GM12878 (cell line): Measurements from ENCODE around the gene SEPSECS. TPM values are rescaled to one million over a fixed set of nuclear protein-coding genes. Genes with fewer than 3 reads are reported as not detected.

ENCODE experiments used
- ATAC-seq: fragments of 200-7000 bp; cut with Tn5 transposase; 3 replicates; pipeline ENCODE4 v1.9.1; 2020; ENCODE audit warnings: mild to moderate bottlenecking, moderate library complexity
- BruUV-seq: library from RNA; stranded (reverse); fragments of 400-500 nt; replicated peaks from 2 replicates; lab custom pipeline; 2021; lab: Mats Ljungman, UMichigan
- CTCF ChIA-PET: fragments of 300-600 bp; sonication (Branson Sonifier 250); formaldehyde crosslinking; extraction: SDS; loops from one replicate; lab custom pipeline; 2021; ENCODE audit warnings: inconsistent platforms; lab: Yijun Ruan, JAX
- POLR2A ChIA-PET: fragments of 350-600 bp; formaldehyde crosslinking; extraction: SDS; loops from one replicate; lab custom pipeline; 2021; ENCODE audit warnings: inconsistent platforms; lab: Charles Lee
- RAD21 ChIA-PET: fragments of 300-600 bp; sonication (Branson Sonifier 250); formaldehyde crosslinking; loops from one replicate; lab custom pipeline; 2023; ENCODE audit warnings: antibody characterized with exemption; ENCODE audit not compliant: unreplicated experiment; lab: Charles Lee
- SMC1A ChIA-PET: fragments of 300-600 bp; sonication (Branson Sonifier 250); formaldehyde crosslinking; loops from one replicate; lab custom pipeline; 2023; ENCODE audit not compliant: unreplicated experiment, uncharacterized antibody; lab: Charles Lee
- DNase-seq: peaks from one replicate; pipeline ENCODE4 v3.0.0-alpha.2; 2011; ENCODE audit warnings: low read depth, low spot score
- FAIRE-seq: peaks from 3 replicates; lab custom pipeline; 2011; peaks lifted over from hg19 to GRCh38; lab: Jason Lieb, UNC
- H2AFZ ChIP-seq: 2 replicates; pipeline ENCODE4 v1.6.0; 2011; ENCODE audit warnings: low read depth, low read length, control low read depth; ENCODE audit not compliant: control insufficient read depth
- H3K27ac ChIP-seq: 2 replicates; pipeline ENCODE4 v1.5.1; 2011; ENCODE audit warnings: control low read depth; ENCODE audit not compliant: control insufficient read depth, insufficient read depth
- H3K27me3 ChIP-seq, 2 experiments: replicated peaks in 1 of 2; 2 replicates each; pipeline versions ENCODE4 v1.6.0 to v1.6.1; 2011; ENCODE audit warnings: low read length in 1 of 2; ENCODE audit not compliant: control insufficient read depth in 2 of 2, insufficient read depth in 2 of 2
- H3K36me3 ChIP-seq, 2 experiments: 2 replicates each; pipeline ENCODE4 v1.5.1; 2011; ENCODE audit warnings: low read length in 1 of 2; ENCODE audit not compliant: control insufficient read depth in 2 of 2, insufficient read depth in 2 of 2
- H3K4me1 ChIP-seq: 2 replicates; pipeline ENCODE4 v1.6.1; 2011; ENCODE audit warnings: mild to moderate bottlenecking, low read length, moderate library complexity, mixed read lengths; ENCODE audit not compliant: control insufficient read depth, insufficient read depth
- H3K4me2 ChIP-seq: 2 replicates; pipeline ENCODE4 v1.6.0; 2011; ENCODE audit warnings: control low read depth; ENCODE audit not compliant: control insufficient read depth, insufficient read depth
- H3K4me3 ChIP-seq: fragments of 200-600 bp; sonication (generic); 2 replicates; pipeline ENCODE4 v1.5.1; 2016
- H3K79me2 ChIP-seq: 2 replicates; pipeline ENCODE4 v1.6.0; 2011; ENCODE audit warnings: low read length; ENCODE audit not compliant: control insufficient read depth, insufficient read depth
- H3K9ac ChIP-seq: 2 replicates; pipeline ENCODE4 v1.8.0; 2011; ENCODE audit warnings: low read length, control low read depth, mixed read lengths; ENCODE audit not compliant: control insufficient read depth, insufficient read depth
- H3K9me3 ChIP-seq: replicated peaks from 3 replicates; pipeline ENCODE4 v1.5.1; 2011; ENCODE audit warnings: mild to moderate bottlenecking, low read length; ENCODE audit not compliant: control insufficient read depth, insufficient read depth
- H4K20me1 ChIP-seq: 2 replicates; pipeline ENCODE4 v1.6.0; 2011; ENCODE audit not compliant: control insufficient read depth, insufficient read depth
- CBX3 ChIP-seq: fragments of 200-600 bp; sonication (generic); IDR thresholded peaks from 2 replicates; pipeline ENCODE4 v1.6.1; 2016; ENCODE audit warnings: low read depth, borderline replicate concordance
- CHD4 ChIP-seq: fragments of 200-600 bp; sonication (generic); IDR thresholded peaks from 2 replicates; pipeline ENCODE4 v1.6.1; 2016; ENCODE audit warnings: mild to moderate bottlenecking
- ETV6 ChIP-seq, 2 experiments: fragments of 450-650 bp in 1 of 2; IDR thresholded peaks in 1 of 2; conservative IDR thresholded peaks in 1 of 2; 2 replicates each; pipeline ENCODE4 v1.6.1; 2014; ENCODE audit warnings: antibody characterized with exemption in 1 of 2, borderline replicate concordance in 1 of 2, low read depth in 1 of 2, mild to moderate bottlenecking in 1 of 2, moderate library complexity in 1 of 2
- FOXM1 ChIP-seq: IDR thresholded peaks from 2 replicates; pipeline ENCODE4 v1.6.1; 2012; ENCODE audit warnings: low read depth, mild to moderate bottlenecking, inconsistent platforms, low read length, moderate library complexity
- GABPA ChIP-seq: IDR thresholded peaks from 2 replicates; pipeline ENCODE4 v1.6.1; 2014; ENCODE audit warnings: antibody characterized with exemption, low read depth, mild to moderate bottlenecking, inconsistent platforms
- NFXL1 ChIP-seq: fragments of 450-650 bp; IDR thresholded peaks from 2 replicates; pipeline ENCODE4 v1.6.1; 2017; ENCODE audit warnings: antibody characterized with exemption, mild to moderate bottlenecking, borderline replicate concordance
- NR2F1 ChIP-seq: fragments of 450-650 bp; conservative IDR thresholded peaks from 2 replicates; pipeline ENCODE4 v1.6.1; 2017; ENCODE audit warnings: mild to moderate bottlenecking
- RBBP5 ChIP-seq: fragments of 200-600 bp; sonication (generic); conservative IDR thresholded peaks from 2 replicates; pipeline ENCODE4 v1.6.1; 2016
- SUZ12 ChIP-seq: fragments of 200-600 bp; sonication (generic); IDR thresholded peaks from one replicate; pipeline ENCODE4 v1.6.1; 2018; ENCODE audit warnings: antibody characterized with exemption, mild to moderate bottlenecking; ENCODE audit not compliant: unreplicated experiment
- USF1 ChIP-seq: IDR thresholded peaks from 2 replicates; pipeline ENCODE4 v1.6.1; 2011; ENCODE audit warnings: borderline replicate concordance, low read depth, mild to moderate bottlenecking, moderate library complexity, mixed read lengths, low read length; ENCODE audit not compliant: insufficient read depth; ENCODE audit errors: extremely low read length
- ZNF274 ChIP-seq: IDR thresholded peaks from one replicate; pipeline ENCODE4 v1.8.0; 2011; ENCODE audit not compliant: insufficient read length, insufficient read depth
- WGBS: methylation state at CpG from one replicate; pipeline ENCODE4 v1.1.6; 2016; ENCODE audit warnings: low lambda C conversion rate; ENCODE audit not compliant: insufficient replicate concordance, insufficient coverage; ENCODE audit errors: missing lambda C conversion rate; 5-methylcytosine and 5-hydroxymethylcytosine counted together
- in situ Hi-C: fragments of 300-500 bp; cut with MboI; formaldehyde crosslinking; loops from 9 replicates; pipeline ENCODE4 v1.14.3; 2018; ENCODE audit warnings: mixed read lengths
- intact Hi-C: fragments of 100-400 bp; cut with micrococcal nuclease; formaldehyde crosslinking; loops from one replicate; pipeline ENCODE4 v1.14.2; 2022; ENCODE audit not compliant: unreplicated experiment
- polyA plus RNA-seq, 11 experiments: library from polyadenylated mRNA; depleted of rRNA in 4 of 11; unstranded in 6 of 11; stranded (reverse) in 5 of 11; fragments of >200 nt; fragmentation: Nextera tagmentation in 4 of 11; fragmentation: Illumina TruSeq in 1 of 11; extraction: Ambion mirVana in 4 of 11; extraction: Trizol in 1 of 11; gene quantifications; 1 replicate in 1 of 11; 2 replicates in 10 of 11; pipeline versions ENCODE4 v1.2.1 to v1.2.3, GENCODE V29; 2011 to 2016; ENCODE audit warnings: inconsistent platforms in 2 of 11, missing spikeins in 2 of 11, low read depth in 1 of 11
- total RNA-seq, 4 experiments: library from RNA; depleted of rRNA in 3 of 4; stranded (reverse); fragments of >200 nt in 3 of 4; fragmentation: Illumina TruSeq in 1 of 4; extraction: Trizol in 1 of 4; gene quantifications; 2 replicates each; pipeline versions ENCODE4 v1.2.1 to v1.2.3, GENCODE V29; 2013 to 2021
- TF ChIP-seq, protein P1 (sequence below): IDR thresholded peaks from 2 replicates; pipeline ENCODE4 v1.6.1; 2012; ENCODE audit warnings: mild to moderate bottlenecking, low read depth, low read length
- TF ChIP-seq, protein P2 (sequence below): fragments of 450-650 bp; IDR thresholded peaks from 2 replicates; pipeline ENCODE4 v1.6.1; 2017; ENCODE audit warnings: mild to moderate bottlenecking

The SEPSECS gene
- total and polyA plus RNA-seq, 10 of the 15 experiments (the other 5 are each of a cell fraction or from before 2014, with no cell fraction given) = 2.8 to 15.8 (median 7.2) TPM

GRCh38 chr4:25165916-25166315 is 5.7 kb upstream of the SEPSECS start (continued):
- TF ChIP-seq, protein P1, sequence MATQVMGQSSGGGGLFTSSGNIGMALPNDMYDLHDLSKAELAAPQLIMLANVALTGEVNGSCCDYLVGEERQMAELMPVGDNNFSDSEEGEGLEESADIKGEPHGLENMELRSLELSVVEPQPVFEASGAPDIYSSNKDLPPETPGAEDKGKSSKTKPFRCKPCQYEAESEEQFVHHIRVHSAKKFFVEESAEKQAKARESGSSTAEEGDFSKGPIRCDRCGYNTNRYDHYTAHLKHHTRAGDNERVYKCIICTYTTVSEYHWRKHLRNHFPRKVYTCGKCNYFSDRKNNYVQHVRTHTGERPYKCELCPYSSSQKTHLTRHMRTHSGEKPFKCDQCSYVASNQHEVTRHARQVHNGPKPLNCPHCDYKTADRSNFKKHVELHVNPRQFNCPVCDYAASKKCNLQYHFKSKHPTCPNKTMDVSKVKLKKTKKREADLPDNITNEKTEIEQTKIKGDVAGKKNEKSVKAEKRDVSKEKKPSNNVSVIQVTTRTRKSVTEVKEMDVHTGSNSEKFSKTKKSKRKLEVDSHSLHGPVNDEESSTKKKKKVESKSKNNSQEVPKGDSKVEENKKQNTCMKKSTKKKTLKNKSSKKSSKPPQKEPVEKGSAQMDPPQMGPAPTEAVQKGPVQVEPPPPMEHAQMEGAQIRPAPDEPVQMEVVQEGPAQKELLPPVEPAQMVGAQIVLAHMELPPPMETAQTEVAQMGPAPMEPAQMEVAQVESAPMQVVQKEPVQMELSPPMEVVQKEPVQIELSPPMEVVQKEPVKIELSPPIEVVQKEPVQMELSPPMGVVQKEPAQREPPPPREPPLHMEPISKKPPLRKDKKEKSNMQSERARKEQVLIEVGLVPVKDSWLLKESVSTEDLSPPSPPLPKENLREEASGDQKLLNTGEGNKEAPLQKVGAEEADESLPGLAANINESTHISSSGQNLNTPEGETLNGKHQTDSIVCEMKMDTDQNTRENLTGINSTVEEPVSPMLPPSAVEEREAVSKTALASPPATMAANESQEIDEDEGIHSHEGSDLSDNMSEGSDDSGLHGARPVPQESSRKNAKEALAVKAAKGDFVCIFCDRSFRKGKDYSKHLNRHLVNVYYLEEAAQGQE = no peak
- no peak for TF ChIP-seq RBBP5

- no peak for FAIRE-seq
- CTCF ChIA-PET = interaction anchor here (0.9 to 2.6 kb wide), 6 partner anchors 17 to 205 kb away, joined by 4 to 16 read pairs (median 10); partner anchors contain the start of gene PI4K2B
Measured at GRCh38 chr4:25163196-25163595, 2.9 kb upstream of the SEPSECS start.

More at GRCh38 chr4:25163196-25163595, 2.9 kb upstream of the SEPSECS start:
- Histone ChIP-seq H4K20me1 (no peaks in the 10 kb centered on the region), H3K4me1 (peaks cover 4% of the 10 kb centered on the region), H3K9ac (no peak overlapping the region)
- TF ChIP-seq NFXL1 (no peak), ETV6 (conservative IDR thresholded peaks at IDR 0.05 in 1 of 2, IDR thresholded peaks at IDR 0.05 in 1 of 2; ENCODE audit: borderline replicate concordance in 1 of 2, low read depth in 1 of 2) (no peak), CHD4 (no peak), CBX3 (no peak), USF1 (no peak), ZNF274 (no peak), FOXM1 (no peak), NR2F1 (no peak), SUZ12 (no peak), GABPA (no peak)
- TF ChIP-seq, protein P2, sequence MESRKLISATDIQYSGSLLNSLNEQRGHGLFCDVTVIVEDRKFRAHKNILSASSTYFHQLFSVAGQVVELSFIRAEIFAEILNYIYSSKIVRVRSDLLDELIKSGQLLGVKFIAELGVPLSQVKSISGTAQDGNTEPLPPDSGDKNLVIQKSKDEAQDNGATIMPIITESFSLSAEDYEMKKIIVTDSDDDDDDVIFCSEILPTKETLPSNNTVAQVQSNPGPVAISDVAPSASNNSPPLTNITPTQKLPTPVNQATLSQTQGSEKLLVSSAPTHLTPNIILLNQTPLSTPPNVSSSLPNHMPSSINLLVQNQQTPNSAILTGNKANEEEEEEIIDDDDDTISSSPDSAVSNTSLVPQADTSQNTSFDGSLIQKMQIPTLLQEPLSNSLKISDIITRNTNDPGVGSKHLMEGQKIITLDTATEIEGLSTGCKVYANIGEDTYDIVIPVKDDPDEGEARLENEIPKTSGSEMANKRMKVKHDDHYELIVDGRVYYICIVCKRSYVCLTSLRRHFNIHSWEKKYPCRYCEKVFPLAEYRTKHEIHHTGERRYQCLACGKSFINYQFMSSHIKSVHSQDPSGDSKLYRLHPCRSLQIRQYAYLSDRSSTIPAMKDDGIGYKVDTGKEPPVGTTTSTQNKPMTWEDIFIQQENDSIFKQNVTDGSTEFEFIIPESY = no peak
- TF ChIP-seq, all 136 proteins: peak for 0
- ChIA-PET SMC1A (interaction anchor here (1.0 to 3.5 kb wide), 5 partner anchors 9 to 17 kb away, joined by 3 to 9 read pairs (median 3); no protein-coding TSS in a partner anchor), POLR2A (interaction anchor here (0.5 to 4.4 kb wide), 6 partner anchors 17 to 409 kb away, joined by 3 to 49 read pairs (median 4); partner anchors contain the start of genes PI4K2B and ZCCHC4), RAD21 (interaction anchor here (1.1 to 1.2 kb wide), 2 partner anchors 70 to 149 kb away, joined by 3 read pairs; partner anchors contain the start of gene ZCCHC4)
- H3K9me3 ChIP-seq = no peaks in the 10 kb centered on the region
- peaks cover 16% of the 10 kb centered on the region for H3K79me2 ChIP-seq
- no peak for DNase-seq
- no TSS peak for BruUV-seq
- no peak overlapping the region for H3K4me3 ChIP-seq
- WGBS = 90% methylated on average over 1 of the region's 1 CpG
- ATAC-seq = no peak
- in situ Hi-C loops (no loop called here), intact Hi-C loops (loop anchor here (5.0 kb wide), 1 partner anchor 214 kb away; the partner anchor contains the start of gene ANAPC4)
- H2AFZ ChIP-seq = no peak overlapping the region
- no peak overlapping the region for H3K4me2 ChIP-seq
- H3K27me3 ChIP-seq = no peaks in the 10 kb centered on the region
- H3K27ac ChIP-seq = no peak overlapping the region
- H3K36me3 ChIP-seq = no peaks in the 10 kb centered on the region
